Vagina (tissue), 2 donors: Measurements from ENCODE around the gene ETV7. TPM values are rescaled to one million over a fixed set of nuclear protein-coding genes. Genes with fewer than 3 reads are reported as not detected.

Experiments used
- DNase-seq, 2 donors: peaks; one replicate each; pipeline ENCODE4 v3.0.0-alpha.2; 2017; ENCODE audit errors: extremely low spot score in 2 of 2
- H3K27ac ChIP-seq: fragments of 200-600 bp; sonication (generic); one replicate; pipeline ENCODE4 v1.5.1; 2019
- H3K27me3 ChIP-seq: fragments of 200-600 bp; sonication (generic); one replicate; pipeline ENCODE4 v1.5.1; 2019
- H3K36me3 ChIP-seq, 2 donors: fragments of 200-600 bp; sonication (generic); one replicate each; pipeline ENCODE4 v1.5.1; 2017 to 2019
- H3K4me1 ChIP-seq: fragments of 200-600 bp; sonication (generic); one replicate; pipeline ENCODE4 v1.5.1; 2019
- H3K4me3 ChIP-seq, 2 donors: fragments of 200-600 bp; sonication (generic); 1 replicate in 1 of 2; 2 replicates in 1 of 2; pipeline ENCODE4 v1.5.1; 2016 to 2019
- H3K9me3 ChIP-seq: fragments of 200-600 bp; sonication (generic); one replicate; pipeline ENCODE4 v1.5.1; 2019
- POLR2A ChIP-seq, 2 donors: fragments of 450-650 bp; IDR thresholded peaks; one replicate each; pipeline ENCODE4 v1.6.1; 2017; ENCODE audit warnings: antibody characterized with exemption in 2 of 2, mild to moderate bottlenecking in 2 of 2, moderate library complexity in 2 of 2
- POLR2AphosphoS5 ChIP-seq, 2 donors: sonication (generic); formaldehyde crosslinking; IDR thresholded peaks; one replicate each; pipeline ENCODE4 v1.9.0; 2017; ENCODE audit warnings: antibody characterized with exemption in 2 of 2, mild to moderate bottlenecking in 2 of 2, low read depth in 1 of 2; ENCODE audit not compliant: insufficient read depth in 1 of 2
- intact Hi-C: fragments of 100-400 bp; cut with DNase I; formaldehyde crosslinking; loops from one replicate; pipeline ENCODE4 v1.15.1; 2023
- total RNA-seq: library from RNA; depleted of rRNA; stranded (reverse); fragments of >200 nt; gene quantifications from one replicate; pipeline ENCODE4 v1.2.3, GENCODE V29; 2016
- TF ChIP-seq, protein P1 (sequence below), 3 experiments: fragments of 450-650 bp in 2 of 3; fragments of 200-600 bp in 1 of 3; sonication (generic) in 1 of 3; IDR thresholded peaks; one replicate each; pipeline ENCODE4 v1.5.1; 2017 to 2019; ENCODE audit warnings: antibody characterized with exemption in 3 of 3, mild to moderate bottlenecking in 2 of 3, moderate library complexity in 2 of 3

ETV7 gene
- 2.2 TPM for total RNA-seq

GRCh38 chr6:36387440-36388303 is at the start of gene ETV7:
TSS of gene ETV7 (minus strand) at chr6:36387669. CDS start at chr6:36387541, 128 bp downstream.
- Histone ChIP-seq H3K27me3 (no peaks in the 10 kb centered on the region), H3K4me3 (peak within 1 kb of the TSS; percentile 48 to 51), H3K9me3 (no peaks in the 10 kb centered on the region), H3K36me3 (no peaks in the 10 kb centered on the region), H3K4me1 (peaks cover 17% of the 10 kb centered on the region), H3K27ac (peak within 1 kb of the TSS; percentile 13)
- TF ChIP-seq POLR2A (IDR thresholded peaks at IDR 0.05) = no peak
- TF ChIP-seq POLR2AphosphoS5 (IDR thresholded peaks at IDR 0.05; ENCODE audit: insufficient read depth in 1 of 2, low read depth in 1 of 2) = peak in 1 of 2 donors; percentile 47
- DNase-seq = no peak
- intact Hi-C loops = no loop called here

DNA sequence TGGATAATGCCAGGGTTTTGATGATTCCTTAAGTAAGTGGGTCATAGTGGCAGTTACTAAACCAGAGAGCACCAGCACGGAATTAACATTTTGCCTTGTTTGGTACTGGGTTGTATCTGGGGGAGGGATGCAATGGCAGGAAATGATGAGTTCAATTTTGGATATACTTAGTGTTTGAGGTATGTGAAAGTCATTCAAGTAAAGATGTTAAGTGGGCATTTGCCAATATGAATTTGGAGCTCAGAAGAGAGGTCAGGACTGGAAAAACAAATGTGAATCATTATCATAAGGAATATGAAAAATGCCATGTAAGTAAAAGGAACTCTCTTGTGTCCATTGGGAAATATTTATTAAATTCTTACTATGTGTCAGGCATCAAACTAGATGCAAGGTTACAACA is 49.0 kb upstream of the ETV7 start:
- Histone ChIP-seq H3K9me3 (no peaks in the 10 kb centered on the region), H3K27me3 (no peaks in the 10 kb centered on the region), H3K4me3 (no peak overlapping the region), H3K27ac (no peak overlapping the region), H3K4me1 (peaks cover 8% of the 10 kb centered on the region), H3K36me3 (no peaks in the 10 kb centered on the region)
- DNase-seq = no peak
- intact Hi-C loops = no loop called here
- TF ChIP-seq POLR2AphosphoS5 (IDR thresholded peaks at IDR 0.05; ENCODE audit: insufficient read depth in 1 of 2, low read depth in 1 of 2) (no peak), POLR2A (IDR thresholded peaks at IDR 0.05) (no peak)
- TF ChIP-seq, protein P1, sequence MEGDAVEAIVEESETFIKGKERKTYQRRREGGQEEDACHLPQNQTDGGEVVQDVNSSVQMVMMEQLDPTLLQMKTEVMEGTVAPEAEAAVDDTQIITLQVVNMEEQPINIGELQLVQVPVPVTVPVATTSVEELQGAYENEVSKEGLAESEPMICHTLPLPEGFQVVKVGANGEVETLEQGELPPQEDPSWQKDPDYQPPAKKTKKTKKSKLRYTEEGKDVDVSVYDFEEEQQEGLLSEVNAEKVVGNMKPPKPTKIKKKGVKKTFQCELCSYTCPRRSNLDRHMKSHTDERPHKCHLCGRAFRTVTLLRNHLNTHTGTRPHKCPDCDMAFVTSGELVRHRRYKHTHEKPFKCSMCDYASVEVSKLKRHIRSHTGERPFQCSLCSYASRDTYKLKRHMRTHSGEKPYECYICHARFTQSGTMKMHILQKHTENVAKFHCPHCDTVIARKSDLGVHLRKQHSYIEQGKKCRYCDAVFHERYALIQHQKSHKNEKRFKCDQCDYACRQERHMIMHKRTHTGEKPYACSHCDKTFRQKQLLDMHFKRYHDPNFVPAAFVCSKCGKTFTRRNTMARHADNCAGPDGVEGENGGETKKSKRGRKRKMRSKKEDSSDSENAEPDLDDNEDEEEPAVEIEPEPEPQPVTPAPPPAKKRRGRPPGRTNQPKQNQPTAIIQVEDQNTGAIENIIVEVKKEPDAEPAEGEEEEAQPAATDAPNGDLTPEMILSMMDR (IDR thresholded peaks at IDR 0.05) = no peak

DNA sequence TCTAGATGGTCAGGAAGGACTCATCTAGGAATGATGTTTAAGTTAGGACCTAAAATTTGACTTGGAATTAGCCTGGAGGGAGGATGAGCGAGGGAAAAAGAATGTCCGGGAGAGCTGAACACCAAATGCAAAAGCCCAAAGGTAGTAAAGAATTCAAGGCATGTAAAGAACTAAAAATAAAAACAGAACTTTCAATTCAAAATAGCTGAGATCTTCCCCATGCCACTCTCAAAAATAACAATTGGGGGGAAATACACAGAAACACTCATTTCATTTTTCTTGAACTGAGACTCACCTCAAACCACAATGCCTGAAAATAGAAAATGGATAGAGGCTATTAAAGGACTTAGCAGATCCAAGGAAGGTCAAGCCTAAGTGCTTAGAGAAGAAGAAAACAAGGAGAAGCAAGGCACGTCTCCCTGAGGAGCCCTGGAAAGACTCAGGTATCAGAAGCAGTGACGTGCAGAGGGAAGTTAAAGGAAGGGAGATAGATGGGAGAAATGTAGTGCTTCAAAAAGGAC is 44.7 kb upstream of the ETV7 start:
- no peak for DNase-seq
- no peak for TF ChIP-seq POLR2A (IDR thresholded peaks at IDR 0.05)
- TF ChIP-seq, protein P1 (IDR thresholded peaks at IDR 0.05) = no peak
- TF ChIP-seq POLR2AphosphoS5 (IDR thresholded peaks at IDR 0.05; ENCODE audit: insufficient read depth in 1 of 2, low read depth in 1 of 2) = no peak
- intact Hi-C loops = no loop called here
- H3K27ac ChIP-seq = no peak overlapping the region
- H3K4me1 ChIP-seq = no peaks in the 10 kb centered on the region
- no peaks in the 10 kb centered on the region for H3K27me3 ChIP-seq
- no peak overlapping the region for H3K4me3 ChIP-seq
- H3K9me3 ChIP-seq = no peaks in the 10 kb centered on the region
- no peaks in the 10 kb centered on the region for H3K36me3 ChIP-seq

GRCh38 chr6:36431197-36431596 is 43.7 kb upstream of the ETV7 start:
- H3K27me3 ChIP-seq = no peaks in the 10 kb centered on the region
- H3K4me3 ChIP-seq = no peak overlapping the region
- no peaks in the 10 kb centered on the region for H3K4me1 ChIP-seq
- H3K36me3 ChIP-seq = no peaks in the 10 kb centered on the region
- DNase-seq = no peak
- no peaks in the 10 kb centered on the region for H3K9me3 ChIP-seq
- no peak overlapping the region for H3K27ac ChIP-seq
- no peak for TF ChIP-seq POLR2A (IDR thresholded peaks at IDR 0.05)
- TF ChIP-seq POLR2AphosphoS5 (IDR thresholded peaks at IDR 0.05; ENCODE audit: insufficient read depth in 1 of 2, low read depth in 1 of 2) = no peak
- TF ChIP-seq, protein P1 (IDR thresholded peaks at IDR 0.05) = no peak
- intact Hi-C loops = no loop called here

- Histone ChIP-seq H3K4me3 (no peak overlapping the region), H3K9me3 (no peaks in the 10 kb centered on the region), H3K27me3 (no peaks in the 10 kb centered on the region), H3K36me3 (no peaks in the 10 kb centered on the region), H3K4me1 (no peaks in the 10 kb centered on the region), H3K27ac (no peak overlapping the region)
- DNase-seq = no peak
- intact Hi-C loops = no loop called here
- TF ChIP-seq, protein P1 (IDR thresholded peaks at IDR 0.05) = no peak
- TF ChIP-seq POLR2AphosphoS5 (IDR thresholded peaks at IDR 0.05; ENCODE audit: insufficient read depth in 1 of 2, low read depth in 1 of 2) (no peak), POLR2A (IDR thresholded peaks at IDR 0.05) (no peak)
Measured at GRCh38 chr6:36430351-36430750, 42.9 kb upstream of the ETV7 start.
